ENCODE results near the gene TCF7L2. TPM values are rescaled to one million over a fixed set of nuclear protein-coding genes. Genes with fewer than 3 reads are reported as not detected.

The TCF7L2 gene
- polyA plus RNA-seq, 3 donors = 2.1 to 23.5 (median 6.1) TPM

DNA sequence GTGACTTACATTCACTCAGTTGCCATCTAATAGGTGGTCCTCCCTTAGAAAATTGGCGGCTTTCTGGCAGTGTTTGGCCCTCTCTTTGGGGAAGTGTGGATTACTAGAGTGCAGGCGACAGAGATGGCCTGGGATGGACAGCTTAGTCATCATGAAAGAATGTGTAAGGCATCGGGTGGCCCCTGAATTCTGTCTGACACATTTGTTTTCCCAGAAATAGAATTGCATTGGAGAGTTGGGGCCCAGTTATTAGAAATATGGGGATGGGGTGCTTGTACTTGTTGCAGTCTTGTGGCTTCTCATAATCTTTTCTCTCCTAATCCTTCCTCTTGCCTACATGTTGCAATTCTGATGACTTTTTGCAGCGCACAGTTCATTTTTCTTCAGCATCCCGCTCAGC, 13.8 kb downstream of the TCF7L2 start:
- intact Hi-C loops (cut with micrococcal nuclease) = no loop called here
- Mint-ChIP-seq H3K27me3 (ENCODE audit: low read depth in 3 of 3) (peaks cover 0 to 8% (median 4%) of the 10 kb centered on the region in 3 donors), H3K4me3 (no peak overlapping the region), H3K27ac (peak overlapping the region in 2 of 7 donors; percentile 14 to 40), H3K36me3 (peaks cover 59 to 61% of the 10 kb centered on the region in 2 donors), H3K9me3 (no peaks in the 10 kb centered on the region), H3K4me1 (peaks cover 34% of the 10 kb centered on the region)
- Histone ChIP-seq H3K27me3 (ENCODE audit: control insufficient read depth in 2 of 2, insufficient read depth in 2 of 2, low read length in 2 of 2) (no peaks in the 10 kb centered on the region), H2AFZ (ENCODE audit: insufficient read depth, low read depth, low read length, poor library complexity, severe bottlenecking) (no peak overlapping the region), H3K9me3 (replicated peaks in 1 of 2; ENCODE audit: control insufficient read depth in 1 of 2, insufficient read depth in 1 of 2, low read length in 2 of 2) (no peaks in the 10 kb centered on the region), H3K79me2 (ENCODE audit: insufficient read depth, low read length) (peaks cover 7% of the 10 kb centered on the region), H3K4me3 (replicated peaks in 1 of 3; ENCODE audit: low read depth in 2 of 3, low read length in 3 of 3) (no peak overlapping the region), H3K27ac (ENCODE audit: low read depth in 1 of 2, low read length in 2 of 2) (no peak overlapping the region), H3K36me3 (replicated peaks in 1 of 2; ENCODE audit: control insufficient read depth in 1 of 2, insufficient read depth in 2 of 2, low read length in 2 of 2) (peaks cover 9 to 34% of the 10 kb centered on the region in 2 donors), H3K4me2 (replicated peaks; ENCODE audit: extremely low read depth, low read length, poor library complexity, severe bottlenecking) (no peak overlapping the region), H3K4me1 (ENCODE audit: control insufficient read depth in 1 of 2, insufficient read depth in 2 of 2, low read length in 2 of 2) (peaks cover 5 to 14% of the 10 kb centered on the region in 2 donors), H4K20me1 (ENCODE audit: insufficient read depth, low read length) (peaks cover 95% of the 10 kb centered on the region), H3K9ac (ENCODE audit: insufficient read depth, low read length, poor library complexity, severe bottlenecking) (no peak overlapping the region)
- WGBS (ENCODE audit: insufficient coverage) = 30% methylated on average over 2 of the region's 5 CpGs
- peak in 2 of 3 donors; percentile 39 to 43 for DNase-seq
- TF ChIP-seq, protein P1, sequence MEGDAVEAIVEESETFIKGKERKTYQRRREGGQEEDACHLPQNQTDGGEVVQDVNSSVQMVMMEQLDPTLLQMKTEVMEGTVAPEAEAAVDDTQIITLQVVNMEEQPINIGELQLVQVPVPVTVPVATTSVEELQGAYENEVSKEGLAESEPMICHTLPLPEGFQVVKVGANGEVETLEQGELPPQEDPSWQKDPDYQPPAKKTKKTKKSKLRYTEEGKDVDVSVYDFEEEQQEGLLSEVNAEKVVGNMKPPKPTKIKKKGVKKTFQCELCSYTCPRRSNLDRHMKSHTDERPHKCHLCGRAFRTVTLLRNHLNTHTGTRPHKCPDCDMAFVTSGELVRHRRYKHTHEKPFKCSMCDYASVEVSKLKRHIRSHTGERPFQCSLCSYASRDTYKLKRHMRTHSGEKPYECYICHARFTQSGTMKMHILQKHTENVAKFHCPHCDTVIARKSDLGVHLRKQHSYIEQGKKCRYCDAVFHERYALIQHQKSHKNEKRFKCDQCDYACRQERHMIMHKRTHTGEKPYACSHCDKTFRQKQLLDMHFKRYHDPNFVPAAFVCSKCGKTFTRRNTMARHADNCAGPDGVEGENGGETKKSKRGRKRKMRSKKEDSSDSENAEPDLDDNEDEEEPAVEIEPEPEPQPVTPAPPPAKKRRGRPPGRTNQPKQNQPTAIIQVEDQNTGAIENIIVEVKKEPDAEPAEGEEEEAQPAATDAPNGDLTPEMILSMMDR (IDR thresholded peaks at IDR 0.05) = no peak

DNA sequence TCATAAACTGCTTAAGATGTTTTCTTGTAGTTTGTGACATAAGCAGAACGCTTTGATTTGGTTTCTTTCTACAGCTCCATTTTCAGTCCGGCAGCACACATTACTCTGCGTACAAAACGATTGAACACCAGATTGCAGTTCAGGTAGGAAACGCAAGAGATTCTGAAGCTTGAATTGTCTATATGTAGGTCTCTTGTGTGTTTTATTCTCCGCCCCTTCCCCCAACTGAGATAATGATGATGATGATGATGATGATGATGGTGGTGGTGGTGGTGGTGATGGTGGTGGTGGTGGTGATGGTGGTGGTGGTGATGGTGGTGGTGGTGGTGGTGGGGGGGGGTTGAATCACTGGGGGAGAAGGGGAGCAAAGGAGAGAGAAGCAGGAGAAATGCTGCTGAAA, 14.4 kb downstream of the TCF7L2 start:
- H3K9me3 ChIP-seq (replicated peaks in 1 of 2; ENCODE audit: control insufficient read depth in 1 of 2, insufficient read depth in 1 of 2, low read length in 2 of 2) = no peaks in the 10 kb centered on the region
- H3K36me3 Mint-ChIP-seq = peaks cover 61 to 65% of the 10 kb centered on the region in 2 donors
- H3K4me1 Mint-ChIP-seq = peaks cover 29% of the 10 kb centered on the region
- intact Hi-C loops (cut with micrococcal nuclease) = no loop called here
- H3K4me2 ChIP-seq (replicated peaks; ENCODE audit: extremely low read depth, low read length, poor library complexity, severe bottlenecking) = no peak overlapping the region
- WGBS (ENCODE audit: insufficient coverage) = 100% methylated on average over 1 of the region's 6 CpGs
- peaks cover 13 to 41% of the 10 kb centered on the region in 2 donors for H3K36me3 ChIP-seq (replicated peaks in 1 of 2; ENCODE audit: control insufficient read depth in 1 of 2, insufficient read depth in 2 of 2, low read length in 2 of 2)
- H3K27ac Mint-ChIP-seq = no peak overlapping the region
- peaks cover 7% of the 10 kb centered on the region for H3K79me2 ChIP-seq (ENCODE audit: insufficient read depth, low read length)
- peaks cover 95% of the 10 kb centered on the region for H4K20me1 ChIP-seq (ENCODE audit: insufficient read depth, low read length)
- H3K27ac ChIP-seq (ENCODE audit: low read depth in 1 of 2, low read length in 2 of 2) = no peak overlapping the region
- no peaks in the 10 kb centered on the region for H3K9me3 Mint-ChIP-seq
- H3K4me3 ChIP-seq (replicated peaks in 1 of 3; ENCODE audit: low read depth in 2 of 3, low read length in 3 of 3) = no peak overlapping the region
- H3K4me3 Mint-ChIP-seq = no peak overlapping the region
- no peak overlapping the region for H3K9ac ChIP-seq (ENCODE audit: insufficient read depth, low read length, poor library complexity, severe bottlenecking)
- TF ChIP-seq, protein P1 (IDR thresholded peaks at IDR 0.05) = no peak
- peaks cover 0 to 8% (median 4%) of the 10 kb centered on the region in 3 donors for H3K27me3 Mint-ChIP-seq (ENCODE audit: low read depth in 3 of 3)
- H2AFZ ChIP-seq (ENCODE audit: insufficient read depth, low read depth, low read length, poor library complexity, severe bottlenecking) = no peak overlapping the region
- no peak for DNase-seq
- no peaks in the 10 kb centered on the region for H3K27me3 ChIP-seq (ENCODE audit: control insufficient read depth in 2 of 2, insufficient read depth in 2 of 2, low read length in 2 of 2)
- peaks cover 5 to 14% of the 10 kb centered on the region in 2 donors for H3K4me1 ChIP-seq (ENCODE audit: control insufficient read depth in 1 of 2, insufficient read depth in 2 of 2, low read length in 2 of 2)
